ENCODE measurements around the gene DAPL1. TPM values are rescaled to one million over a fixed set of nuclear protein-coding genes. Genes with fewer than 3 reads are reported as not detected.

DAPL1 gene
- total RNA-seq, 1 experiment from 2014 or later: not detected

DNA sequence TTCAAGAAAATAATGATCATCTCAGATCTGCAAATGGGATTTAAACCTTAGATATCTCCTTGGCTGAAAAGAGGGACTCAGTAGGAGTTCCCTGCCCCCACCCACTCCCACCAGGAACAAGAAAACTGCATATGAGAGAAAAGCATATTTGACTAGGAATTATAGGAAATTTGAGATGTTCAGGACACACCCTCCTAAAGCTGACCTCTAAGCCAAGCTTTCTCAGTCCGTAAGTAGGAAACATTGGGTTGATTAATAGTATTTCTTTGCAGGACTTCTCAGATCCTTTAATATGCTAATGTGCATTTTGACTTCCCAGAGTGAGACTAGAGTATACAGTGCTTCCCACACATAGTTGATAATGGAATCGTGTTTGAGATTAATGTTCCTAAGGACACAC is 47.8 kb upstream of the DAPL1 start:
- Histone ChIP-seq H3F3A (ENCODE audit: insufficient read depth, low read depth) (no peaks in the 10 kb centered on the region), H3K9me3 (ENCODE audit: insufficient read depth, low read depth) (no peaks in the 10 kb centered on the region), H4K20me1 (ENCODE audit: insufficient read depth) (no peaks in the 10 kb centered on the region), H3K36me3 (ENCODE audit: low read depth) (no peaks in the 10 kb centered on the region), H3K4me1 (replicated peaks; ENCODE audit: insufficient read depth) (no peaks in the 10 kb centered on the region), H3K27me3 (ENCODE audit: insufficient read depth, low read depth) (no peaks in the 10 kb centered on the region), H3K4me3 (no peak overlapping the region), H3K27ac (no peak overlapping the region), H2AFZ (no peak overlapping the region), H3K4me2 (no peak overlapping the region), H3K9me2 (ENCODE audit: insufficient read depth) (no peaks in the 10 kb centered on the region), H3K79me2 (ENCODE audit: low read depth) (no peaks in the 10 kb centered on the region)
- intact Hi-C loops (cut with micrococcal nuclease; ENCODE audit: unreplicated experiment): no loop called here
- no peak for DNase-seq
- no TSS peak for BruUV-seq (replicated peaks)
- CTCF ChIA-PET: no interaction called here
- TF ChIP-seq, protein P1, sequence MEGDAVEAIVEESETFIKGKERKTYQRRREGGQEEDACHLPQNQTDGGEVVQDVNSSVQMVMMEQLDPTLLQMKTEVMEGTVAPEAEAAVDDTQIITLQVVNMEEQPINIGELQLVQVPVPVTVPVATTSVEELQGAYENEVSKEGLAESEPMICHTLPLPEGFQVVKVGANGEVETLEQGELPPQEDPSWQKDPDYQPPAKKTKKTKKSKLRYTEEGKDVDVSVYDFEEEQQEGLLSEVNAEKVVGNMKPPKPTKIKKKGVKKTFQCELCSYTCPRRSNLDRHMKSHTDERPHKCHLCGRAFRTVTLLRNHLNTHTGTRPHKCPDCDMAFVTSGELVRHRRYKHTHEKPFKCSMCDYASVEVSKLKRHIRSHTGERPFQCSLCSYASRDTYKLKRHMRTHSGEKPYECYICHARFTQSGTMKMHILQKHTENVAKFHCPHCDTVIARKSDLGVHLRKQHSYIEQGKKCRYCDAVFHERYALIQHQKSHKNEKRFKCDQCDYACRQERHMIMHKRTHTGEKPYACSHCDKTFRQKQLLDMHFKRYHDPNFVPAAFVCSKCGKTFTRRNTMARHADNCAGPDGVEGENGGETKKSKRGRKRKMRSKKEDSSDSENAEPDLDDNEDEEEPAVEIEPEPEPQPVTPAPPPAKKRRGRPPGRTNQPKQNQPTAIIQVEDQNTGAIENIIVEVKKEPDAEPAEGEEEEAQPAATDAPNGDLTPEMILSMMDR (conservative IDR thresholded peaks at IDR 0.05): no peak
- no peak for TF ChIP-seq EZH2 (IDR thresholded peaks at IDR 0.05; ENCODE audit: low read depth)
- POLR2A ChIA-PET (ENCODE audit: unreplicated experiment): no interaction called here

GRCh38 chr2:158748926-158749590 is 46.1 kb upstream of the DAPL1 start:
- H3K9me2 ChIP-seq (ENCODE audit: insufficient read depth): no peaks in the 10 kb centered on the region
- H3K27me3 ChIP-seq (ENCODE audit: insufficient read depth, low read depth): no peaks in the 10 kb centered on the region
- H3F3A ChIP-seq (ENCODE audit: insufficient read depth, low read depth): no peaks in the 10 kb centered on the region
- DNase-seq: no peak
- H3K4me3 ChIP-seq: no peak overlapping the region
- no peak overlapping the region for H3K27ac ChIP-seq
- H3K9me3 ChIP-seq (ENCODE audit: insufficient read depth, low read depth): no peaks in the 10 kb centered on the region
- no peak overlapping the region for H3K4me2 ChIP-seq
- H2AFZ ChIP-seq: no peak overlapping the region
- intact Hi-C loops (cut with micrococcal nuclease; ENCODE audit: unreplicated experiment): no loop called here
- BruUV-seq (replicated peaks): no TSS peak
- no peaks in the 10 kb centered on the region for H3K79me2 ChIP-seq (ENCODE audit: low read depth)
- POLR2A ChIA-PET (ENCODE audit: unreplicated experiment): interaction anchor here (0.7 kb wide), 1 partner anchor 970 kb away, joined by 5 read pairs; no protein-coding TSS in a partner anchor
- no peaks in the 10 kb centered on the region for H3K36me3 ChIP-seq (ENCODE audit: low read depth)
- H3K4me1 ChIP-seq (replicated peaks; ENCODE audit: insufficient read depth): no peaks in the 10 kb centered on the region
- no peak for TF ChIP-seq EZH2 (IDR thresholded peaks at IDR 0.05; ENCODE audit: low read depth)
- TF ChIP-seq, protein P1 (conservative IDR thresholded peaks at IDR 0.05): no peak
- CTCF ChIA-PET: no interaction called here
- H4K20me1 ChIP-seq (ENCODE audit: insufficient read depth): no peaks in the 10 kb centered on the region

- H3K79me2 ChIP-seq (ENCODE audit: low read depth): no peaks in the 10 kb centered on the region
- H3F3A ChIP-seq (ENCODE audit: insufficient read depth, low read depth): no peaks in the 10 kb centered on the region
- H3K36me3 ChIP-seq (ENCODE audit: low read depth): no peaks in the 10 kb centered on the region
- H3K9me3 ChIP-seq (ENCODE audit: insufficient read depth, low read depth): no peaks in the 10 kb centered on the region
- H3K4me1 ChIP-seq (replicated peaks; ENCODE audit: insufficient read depth): no peaks in the 10 kb centered on the region
- POLR2A ChIA-PET (ENCODE audit: unreplicated experiment): no interaction called here
- no peak for DNase-seq
- H3K4me3 ChIP-seq: no peak overlapping the region
- H4K20me1 ChIP-seq (ENCODE audit: insufficient read depth): no peaks in the 10 kb centered on the region
- CTCF ChIA-PET: no interaction called here
- TF ChIP-seq, protein P1 (conservative IDR thresholded peaks at IDR 0.05): no peak
- no peak for TF ChIP-seq EZH2 (IDR thresholded peaks at IDR 0.05; ENCODE audit: low read depth)
- H3K27ac ChIP-seq: no peak overlapping the region
- intact Hi-C loops (cut with micrococcal nuclease; ENCODE audit: unreplicated experiment): loop anchor here (5.0 kb wide), 3 partner anchors 83 to 1258 kb away; no protein-coding TSS in a partner anchor
- no peaks in the 10 kb centered on the region for H3K27me3 ChIP-seq (ENCODE audit: insufficient read depth, low read depth)
- no peak overlapping the region for H2AFZ ChIP-seq
- no TSS peak for BruUV-seq (replicated peaks)
- H3K9me2 ChIP-seq (ENCODE audit: insufficient read depth): no peaks in the 10 kb centered on the region
- no peak overlapping the region for H3K4me2 ChIP-seq
These were observed 44.5 kb upstream of the DAPL1 start for GRCh38 chr2:158750458-158751125.
